Ovary (tissue), 9 donors: ENCODE data around the gene TOX3. TPM values are rescaled to one million over a fixed set of nuclear protein-coding genes. Genes with fewer than 3 reads are reported as not detected.

Experiments
- DNase-seq, 5 donors: peaks; one replicate each; pipeline ENCODE4 v3.0.0-alpha.2; 2019 to 2020
- H3K27ac ChIP-seq, 2 donors: fragments of 200-600 bp; one replicate each; pipeline versions ENCODE4 v1.5.1 to v1.8.0; 2019 to 2022
- H3K27me3 ChIP-seq: fragments of 200-600 bp; one replicate; pipeline ENCODE4 v1.8.0; 2022
- H3K36me3 ChIP-seq: fragments of 200-600 bp; sonication (generic); one replicate; pipeline ENCODE4 v1.5.1; 2019
- H3K4me1 ChIP-seq: one replicate; pipeline ENCODE4 v1.8.1; 2013; ENCODE audit warnings: mild to moderate bottlenecking, moderate library complexity; ENCODE audit not compliant: insufficient read depth
- H3K4me3 ChIP-seq: fragments of 200-600 bp; sonication (generic); one replicate; pipeline ENCODE4 v1.5.1; 2017
- H3K9me3 ChIP-seq, 2 donors: fragments of 200-600 bp in 1 of 2; sonication (generic) in 1 of 2; one replicate each; pipeline versions ENCODE4 v1.5.1 to v1.8.1; 2013 to 2019; ENCODE audit warnings: mild to moderate bottlenecking in 1 of 2, moderate library complexity in 1 of 2
- EP300 ChIP-seq: sonication (generic); formaldehyde crosslinking; IDR thresholded peaks from one replicate; pipeline ENCODE4 v1.6.1; 2017; ENCODE audit warnings: antibody characterized with exemption
- POLR2A ChIP-seq: fragments of 450-650 bp; IDR thresholded peaks from one replicate; pipeline ENCODE4 v1.6.1; 2017; ENCODE audit warnings: antibody characterized with exemption, mild to moderate bottlenecking, moderate library complexity
- WGBS, 3 donors: extraction: QIAGEN DNeasy Blood & Tissue Kit in 1 of 3; methylation state at CpG; one replicate each; pipeline versions ENCODE4 v1.1.5 to v1.1.7; 2013 to 2017; 5-methylcytosine and 5-hydroxymethylcytosine counted together
- intact Hi-C, 4 donors: fragments of 100-400 bp; cut with DNase I; formaldehyde crosslinking; loops; one replicate each; pipeline versions ENCODE4 v1.11.0 to v1.15.1; 2022 to 2023
- polyA plus RNA-seq, 2 donors: library from polyadenylated mRNA; stranded (reverse); fragments of 200-250 nt in 1 of 2; fragments of 350-450 nt in 1 of 2; fragmentation: Illumina TruSeq in 1 of 2; extraction: RNeasy Lipid Tissue Mini Kit (QIAGEN cat#74804) in 1 of 2; gene quantifications; one replicate each; pipeline ENCODE4 v1.2.3, GENCODE V29; 2013 to 2014
- total RNA-seq, 7 donors: library from RNA; depleted of rRNA in 2 of 7; stranded (reverse); fragments of >200 nt in 2 of 7; fragmentation: NEBNext Ultra II Directional in 3 of 7; extraction: Animal tissue kit (Norgen Biotek cat#: 25700) in 3 of 7; gene quantifications; one replicate each; pipeline versions ENCODE4 v1.1.0 to v1.2.4, GENCODE V29; 2016 to 2023
- TF ChIP-seq, protein P1 (sequence below), 3 donors: fragments of 450-650 bp in 2 of 3; fragments of 200-600 bp in 1 of 3; IDR thresholded peaks; one replicate each; pipeline versions ENCODE4 v1.5.1 to v1.8.0; 2016 to 2022; ENCODE audit warnings: antibody characterized with exemption in 3 of 3, mild to moderate bottlenecking in 1 of 3
- donor health status: DM: no; HTN: no; CAD: no; lungs with moderate emphysema.
- donor health status: DM: no; HTN: no; CAD: no.
- donor health status: Bipolar disorder and iron deficiency.
- donor health status: DM: yes; HTN: yes; CAD: no.
- donor health status: DM: no; HTN: no; CAD: no.
- donor health status: DM: yes; HTN: yes; CAD: no.

The TOX3 gene
- total and polyA plus RNA-seq, 9 donors, result 0.36 to 2.4 (median 1.2) TPM; not detected in 1

DNA sequence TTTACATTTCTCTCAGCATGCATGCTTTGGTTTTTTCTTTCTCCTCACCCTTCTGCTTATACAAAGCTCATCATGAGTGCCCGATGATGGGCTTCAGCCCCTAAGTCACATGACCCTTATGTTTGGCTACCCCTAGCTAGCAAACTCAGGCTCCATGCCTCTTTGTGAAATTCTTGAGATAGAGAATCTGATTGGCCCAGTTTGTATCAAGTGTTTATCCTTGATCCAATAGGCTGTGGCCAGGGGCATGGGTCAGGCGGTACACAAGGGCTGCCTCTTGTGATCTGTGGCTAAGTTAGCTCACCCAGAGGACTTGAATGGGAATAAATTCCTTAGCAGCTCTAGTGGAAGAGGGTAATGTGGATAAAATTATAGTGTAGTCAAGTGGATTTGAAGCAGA, 11.5 kb upstream of the TOX3 start:
- no peaks in the 10 kb centered on the region for H3K27me3 ChIP-seq
- DNase-seq, result no peak
- TF ChIP-seq EP300 (no peak), POLR2A (no peak)
- TF ChIP-seq, protein P1, sequence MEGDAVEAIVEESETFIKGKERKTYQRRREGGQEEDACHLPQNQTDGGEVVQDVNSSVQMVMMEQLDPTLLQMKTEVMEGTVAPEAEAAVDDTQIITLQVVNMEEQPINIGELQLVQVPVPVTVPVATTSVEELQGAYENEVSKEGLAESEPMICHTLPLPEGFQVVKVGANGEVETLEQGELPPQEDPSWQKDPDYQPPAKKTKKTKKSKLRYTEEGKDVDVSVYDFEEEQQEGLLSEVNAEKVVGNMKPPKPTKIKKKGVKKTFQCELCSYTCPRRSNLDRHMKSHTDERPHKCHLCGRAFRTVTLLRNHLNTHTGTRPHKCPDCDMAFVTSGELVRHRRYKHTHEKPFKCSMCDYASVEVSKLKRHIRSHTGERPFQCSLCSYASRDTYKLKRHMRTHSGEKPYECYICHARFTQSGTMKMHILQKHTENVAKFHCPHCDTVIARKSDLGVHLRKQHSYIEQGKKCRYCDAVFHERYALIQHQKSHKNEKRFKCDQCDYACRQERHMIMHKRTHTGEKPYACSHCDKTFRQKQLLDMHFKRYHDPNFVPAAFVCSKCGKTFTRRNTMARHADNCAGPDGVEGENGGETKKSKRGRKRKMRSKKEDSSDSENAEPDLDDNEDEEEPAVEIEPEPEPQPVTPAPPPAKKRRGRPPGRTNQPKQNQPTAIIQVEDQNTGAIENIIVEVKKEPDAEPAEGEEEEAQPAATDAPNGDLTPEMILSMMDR (IDR thresholded peaks at IDR 0.05), result no peak
- intact Hi-C loops, result no loop called here
- no peaks in the 10 kb centered on the region for H3K4me1 ChIP-seq
- WGBS, 3 donors, result 95 to 96% (median 95%) methylated on average over 2 of the region's 2 CpGs
- no peaks in the 10 kb centered on the region for H3K36me3 ChIP-seq
- no peak overlapping the region for H3K4me3 ChIP-seq
- no peaks in the 10 kb centered on the region for H3K9me3 ChIP-seq
- H3K27ac ChIP-seq, result no peak overlapping the region

DNA sequence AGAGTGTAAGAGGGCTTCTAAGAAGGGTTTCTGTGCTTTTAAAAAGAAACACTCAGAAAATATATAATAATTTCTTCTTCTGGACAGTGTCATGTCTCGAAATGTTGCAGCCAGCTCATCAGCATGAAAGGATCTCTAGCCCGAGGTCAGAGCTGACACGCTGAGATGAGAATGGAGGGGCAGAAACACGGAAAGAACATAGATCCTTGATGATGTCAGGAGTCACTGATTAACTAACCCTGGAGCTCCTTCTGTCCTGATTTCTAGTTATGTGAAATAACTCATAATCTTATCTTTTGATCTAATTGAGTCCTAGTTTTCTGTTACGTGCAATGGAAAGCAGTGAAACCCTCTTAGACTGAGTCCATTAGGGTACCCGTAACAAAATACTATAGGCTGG, 10.3 kb upstream of the TOX3 start:
- H3K36me3 ChIP-seq, result no peaks in the 10 kb centered on the region
- no peak for DNase-seq
- H3K27me3 ChIP-seq, result no peaks in the 10 kb centered on the region
- TF ChIP-seq, protein P1 (IDR thresholded peaks at IDR 0.05), result no peak
- no peak for TF ChIP-seq EP300
- no peak for TF ChIP-seq POLR2A
- H3K27ac ChIP-seq, result no peak overlapping the region
- no peak overlapping the region for H3K4me3 ChIP-seq
- WGBS, 3 donors, result 82 to 85% (median 85%) methylated on average over 6 of the region's 6 CpGs
- H3K9me3 ChIP-seq, result no peaks in the 10 kb centered on the region
- H3K4me1 ChIP-seq, result no peaks in the 10 kb centered on the region
- intact Hi-C loops, result no loop called here

DNA sequence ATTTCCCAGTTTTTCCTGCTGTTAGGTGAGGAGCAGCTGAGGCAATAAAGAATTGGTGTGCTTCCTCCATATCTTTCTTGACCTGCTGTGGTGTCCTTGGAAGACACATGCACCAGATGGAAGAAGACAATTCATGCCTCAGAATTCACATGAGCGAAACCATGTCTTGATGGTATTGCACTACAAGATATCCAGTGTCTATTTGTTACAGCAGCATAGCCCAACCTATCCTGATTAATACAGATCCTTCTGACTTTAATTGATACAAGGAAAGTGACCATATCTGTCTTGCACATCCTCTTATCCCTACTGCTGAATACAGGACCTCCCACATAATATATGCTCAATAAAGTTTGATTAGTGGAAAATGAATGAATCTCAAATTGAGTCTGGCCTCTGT, 9.1 kb upstream of the TOX3 start:
- no peaks in the 10 kb centered on the region for H3K27me3 ChIP-seq
- no peak overlapping the region for H3K27ac ChIP-seq
- TF ChIP-seq EP300 (no peak), POLR2A (no peak)
- TF ChIP-seq, protein P1 (IDR thresholded peaks at IDR 0.05), result no peak
- H3K4me1 ChIP-seq, result no peaks in the 10 kb centered on the region
- H3K9me3 ChIP-seq, result no peaks in the 10 kb centered on the region
- intact Hi-C loops, result no loop called here
- H3K4me3 ChIP-seq, result no peak overlapping the region
- 94 to 100% (median 94%) methylated on average over 1 of the region's 1 CpG for WGBS, 3 donors
- no peak for DNase-seq
- H3K36me3 ChIP-seq, result no peaks in the 10 kb centered on the region

DNA sequence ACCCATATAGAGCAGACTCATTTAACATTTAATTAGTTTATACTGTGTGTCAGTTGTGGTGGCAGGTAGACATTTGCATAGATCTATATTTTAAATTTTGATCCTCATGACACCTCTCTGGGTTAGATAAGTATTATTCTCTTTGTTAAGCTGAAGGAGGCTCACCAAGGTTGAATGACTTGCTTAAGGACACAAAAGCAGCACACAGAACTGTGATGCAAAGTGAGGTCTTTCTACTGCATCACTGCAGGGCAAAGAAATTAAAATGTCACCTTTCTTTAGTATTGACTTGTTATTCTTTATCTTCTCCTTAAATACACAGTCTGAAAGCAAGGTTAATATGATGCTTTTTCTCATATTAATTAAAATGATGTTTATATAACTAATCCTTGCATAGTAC, 8.6 kb upstream of the TOX3 start:
- Histone ChIP-seq H3K36me3 (no peaks in the 10 kb centered on the region), H3K27me3 (no peaks in the 10 kb centered on the region), H3K27ac (no peak overlapping the region), H3K9me3 (no peaks in the 10 kb centered on the region), H3K4me3 (no peak overlapping the region), H3K4me1 (no peaks in the 10 kb centered on the region)
- TF ChIP-seq EP300, result no peak
- TF ChIP-seq, protein P1 (IDR thresholded peaks at IDR 0.05), result no peak
- no peak for TF ChIP-seq POLR2A
- intact Hi-C loops, result no loop called here
- no peak for DNase-seq

DNA sequence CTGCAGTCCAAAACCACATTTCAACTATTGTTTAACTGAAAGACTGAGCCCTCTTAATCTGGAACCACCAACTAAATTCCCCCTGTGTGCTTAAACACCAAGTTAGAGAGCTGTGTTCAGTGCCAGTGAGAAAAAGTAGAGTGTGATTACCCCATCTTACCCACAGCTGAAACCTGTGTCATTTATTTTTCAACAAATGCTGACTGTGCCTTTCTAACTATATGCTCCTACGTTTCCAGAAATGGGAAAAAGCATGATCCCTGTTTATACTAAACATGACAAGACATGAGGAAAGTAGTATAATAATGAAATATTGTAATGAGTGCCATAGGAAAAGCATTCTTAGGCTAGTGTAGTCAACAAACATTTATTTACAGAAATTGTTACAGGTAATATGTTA, 7.4 kb upstream of the TOX3 start:
- H3K4me3 ChIP-seq, result no peak overlapping the region
- no peaks in the 10 kb centered on the region for H3K9me3 ChIP-seq
- 71 to 78% (median 72%) methylated on average over 1 of the region's 1 CpG for whole genome bisulfite sequencing, 3 donors
- no peak overlapping the region for H3K27ac ChIP-seq
- H3K36me3 ChIP-seq, result no peaks in the 10 kb centered on the region
- intact Hi-C loops, result no loop called here
- no peak for TF ChIP-seq POLR2A
- TF ChIP-seq, protein P1 (IDR thresholded peaks at IDR 0.05), result no peak
- TF ChIP-seq EP300, result no peak
- H3K27me3 ChIP-seq, result no peaks in the 10 kb centered on the region
- DNase-seq, result no peak
- H3K4me1 ChIP-seq, result no peaks in the 10 kb centered on the region
